ENCODE measurements around the gene ARHGDIA. TPM values are rescaled to one million over a fixed set of nuclear protein-coding genes. Genes with fewer than 3 reads are reported as not detected.

Gene ARHGDIA
- total RNA-seq, 1 experiment from 2014 or later: 247 TPM

- DNase-seq (ENCODE audit: low spot score) (no peak), ATAC-seq (no peak)
- ChIA-PET CTCF (no interaction called here), POLR2A (no interaction called here)
- H3K36me3 Mint-ChIP-seq: peaks cover 54% of the 10 kb centered on the region
- H3K27me3 Mint-ChIP-seq (ENCODE audit: low read depth): no peaks in the 10 kb centered on the region
- no peak for TF ChIP-seq NFYB (CRISPR knock-in tag; conservative IDR thresholded peaks at IDR 0.05; ENCODE audit: low read depth)
- no peak for TF ChIP-seq ZNF425 (CRISPR knock-in tag; conservative IDR thresholded peaks at IDR 0.05)
- TF ChIP-seq SOX15 (CRISPR knock-in tag; IDR thresholded peaks at IDR 0.05): no peak
- no peak for TF ChIP-seq NFATC4 (CRISPR knock-in tag; IDR thresholded peaks at IDR 0.05)
- TF ChIP-seq CDX4 (CRISPR knock-in tag; IDR thresholded peaks at IDR 0.05; ENCODE audit: borderline replicate concordance): no peak
- no peak for TF ChIP-seq ZNF232 (CRISPR knock-in tag; IDR thresholded peaks at IDR 0.05)
- no peak for TF ChIP-seq ZNF671 (CRISPR knock-in tag; IDR thresholded peaks at IDR 0.05)
- TF ChIP-seq STAT6 (CRISPR knock-in tag; conservative IDR thresholded peaks at IDR 0.05; ENCODE audit: low read depth): no peak
- TF ChIP-seq MYBL2 (CRISPR knock-in tag; IDR thresholded peaks at IDR 0.05): no peak
- no peak for TF ChIP-seq ERG (CRISPR knock-in tag; IDR thresholded peaks at IDR 0.05)
- TF ChIP-seq NR3C1 (CRISPR knock-in tag; conservative IDR thresholded peaks at IDR 0.05; ENCODE audit: low read depth): no peak
- TF ChIP-seq ATF2 (CRISPR knock-in tag; IDR thresholded peaks at IDR 0.05; ENCODE audit: borderline replicate concordance, low read depth): no peak
- no peak overlapping the region; the same call in 1 of the 2 replicates for H3K27ac Mint-ChIP-seq
- H3K9me3 Mint-ChIP-seq: no peaks in the 10 kb centered on the region
- H3K4me3 Mint-ChIP-seq: no peak overlapping the region
- no peaks in the 10 kb centered on the region for H3K4me1 Mint-ChIP-seq
Observed at GRCh38 chr17:81851423-81851822, 19.7 kb downstream of the ARHGDIA start.

GRCh38 chr17:81849457-81849856 lies 21.7 kb downstream of the ARHGDIA start:
- Mint-ChIP-seq H3K4me1 (no peaks in the 10 kb centered on the region), H3K9me3 (no peaks in the 10 kb centered on the region), H3K36me3 (peaks cover 57% of the 10 kb centered on the region), H3K27me3 (ENCODE audit: low read depth) (no peaks in the 10 kb centered on the region), H3K27ac (no peak overlapping the region), H3K4me3 (no peak overlapping the region)
- ChIA-PET POLR2A (no interaction called here), CTCF (no interaction called here)
- no peak for DNase-seq (ENCODE audit: low spot score)
- ATAC-seq: no peak
- no peak for TF ChIP-seq ZSCAN18 (CRISPR knock-in tag; IDR thresholded peaks at IDR 0.05)
